ENCODE data around the gene ZPR1.
"Not testable (repeated sequence)": the region's sequence is repeated elsewhere in the genome, so short reads cannot be mapped to it uniquely, and the experiment has no call there.

Gene ZPR1

GRCh38 chr11:116792144-116792868, 4.5 kb upstream of the ZPR1 start:
- DNase-seq = no peak

- no peak for DNase-seq
Observed at GRCh38 chr11:116791813-116792143, 4.0 kb upstream of the ZPR1 start, which contains the start of gene APOA5. TSS of gene APOA5 (minus strand) at chr11:116791879. CDS start at chr11:116791860, 19 bp downstream.

- DNase-seq = peak; percentile 86
Observed at GRCh38 chr11:116791002-116791812, 3.4 kb upstream of the ZPR1 start.

- DNase-seq = no peak
Observed at GRCh38 chr11:116790167-116791001, 2.6 kb upstream of the ZPR1 start.

GRCh38 chr11:116788975-116789374, 1.2 kb upstream of the ZPR1 start:
- no peak for DNase-seq

GRCh38 chr11:116788534-116788933, 711 bp upstream of the ZPR1 start:
- no peak for DNase-seq

GRCh38 chr11:116787436-116787785, 412 bp downstream of the ZPR1 start:
- DNase-seq = no peak

- no peak for DNase-seq
Observed at GRCh38 chr11:116786966-116787365, 857 bp downstream of the ZPR1 start.

- no peak for DNase-seq
Observed at GRCh38 chr11:116786326-116786725, 1.5 kb downstream of the ZPR1 start.

- no peak for DNase-seq
Observed at GRCh38 chr11:116782728-116783127, 5.1 kb downstream of the ZPR1 start.

- DNase-seq = no peak
Observed at GRCh38 chr11:116778556-116778955, 9.3 kb downstream of the ZPR1 start.

GRCh38 chr11:116777056-116777455, 10.8 kb downstream of the ZPR1 start:
- peak; percentile 54 for DNase-seq

- DNase-seq = peak; percentile 19
Observed at GRCh38 chr11:116776522-116776984, 11.3 kb downstream of the ZPR1 start.

- no peak for DNase-seq
Observed at GRCh38 chr11:116775975-116776374, 11.8 kb downstream of the ZPR1 start.

GRCh38 chr11:116774661-116775060, 13.2 kb downstream of the ZPR1 start:
- peak; percentile 46 for DNase-seq

- DNase-seq = peak; percentile 73
Observed at GRCh38 chr11:116773203-116774097, 14.4 kb downstream of the ZPR1 start.

GRCh38 chr11:116772443-116773202, 15.2 kb downstream of the ZPR1 start, which contains the start of gene BUD13:
TSS of gene BUD13 (minus strand) at chr11:116772987. CDS start at chr11:116772964, 23 bp downstream.
- DNase-seq = peak; percentile 96

- DNase-seq = no peak
Observed at GRCh38 chr11:116771935-116772334, 15.9 kb downstream of the ZPR1 start.

- no peak for DNase-seq
Observed at GRCh38 chr11:116762132-116762531, 25.7 kb downstream of the ZPR1 start.

- DNase-seq = not testable (repeated sequence)
Observed at GRCh38 chr11:116756044-116756443, 31.8 kb downstream of the ZPR1 start.

- no peak for DNase-seq
Observed at GRCh38 chr11:116750070-116750718, 37.6 kb downstream of the ZPR1 start.

All from hematopoietic multipotent progenitor cell treated with erythropoietin and hydrocortisone succinate and interleukin-3 and kit ligand, for 4 days (in vitro differentiated cells).